Cardiac muscle cell (in vitro differentiated cells and primary cell): Measurements from ENCODE around the gene MRGPRE. TPM values are rescaled to one million over a fixed set of nuclear protein-coding genes. Genes with fewer than 3 reads are reported as not detected.

ENCODE experiments used
- DNase-seq, 2 donors: peaks; one replicate each; pipeline versions ENCODE4 v3.0.0 to v3.0.0-alpha.2; 2010 to 2017; ENCODE audit warnings: low read depth in 1 of 2, low spot score in 1 of 2
- H3K27ac ChIP-seq: fragments of 200-600 bp; sonication (generic); 2 replicates; pipeline ENCODE4 v1.5.1; 2016
- H3K27me3 ChIP-seq: fragments of 200-600 bp; sonication (generic); 2 replicates; pipeline ENCODE4 v1.6.0; 2016; ENCODE audit warnings: control low read depth
- H3K36me3 ChIP-seq: fragments of 200-600 bp; sonication (generic); 2 replicates; pipeline ENCODE4 v1.5.1; 2016; ENCODE audit warnings: control low read depth
- H3K4me1 ChIP-seq: fragments of 200-600 bp; sonication (generic); 2 replicates; pipeline ENCODE4 v1.8.1; 2017; ENCODE audit warnings: low read depth, mild to moderate bottlenecking, mixed run types
- H3K4me3 ChIP-seq: fragments of 200-600 bp; sonication (generic); 2 replicates; pipeline ENCODE4 v1.5.1; 2016; ENCODE audit warnings: mild to moderate bottlenecking
- H3K9me3 ChIP-seq: fragments of 200-600 bp; sonication (generic); 2 replicates; pipeline ENCODE4 v1.5.1; 2017; ENCODE audit warnings: low read depth, mild to moderate bottlenecking, control low read depth
- CTCF ChIP-seq: IDR thresholded peaks from 2 replicates; pipeline ENCODE4 v1.5.1; 2012; ENCODE audit warnings: low read depth, mild to moderate bottlenecking, low read length
- polyA plus RNA-seq: library from polyadenylated mRNA; unstranded; fragments of >200 nt; fragmentation: Nextera tagmentation; extraction: Ambion mirVana; gene quantifications from 2 replicates; pipeline ENCODE4 v1.2.1, GENCODE V29; 2016
- total RNA-seq: library from RNA; depleted of rRNA; stranded (reverse); fragments of >200 nt; gene quantifications from 2 replicates; pipeline ENCODE4 v1.2.3, GENCODE V29; 2016

The MRGPRE gene
- total and polyA plus RNA-seq, 2 experiments from 2014 or later: not detected

- no peak for DNase-seq
- Histone ChIP-seq H3K4me3 (no peak overlapping the region), H3K27me3 (peaks cover 65% of the 10 kb centered on the region), H3K27ac (no peak overlapping the region), H3K9me3 (no peaks in the 10 kb centered on the region), H3K4me1 (no peaks in the 10 kb centered on the region), H3K36me3 (no peaks in the 10 kb centered on the region)
- TF ChIP-seq CTCF: no peak
These were observed 31.7 kb downstream of the MRGPRE start for GRCh38 chr11:3200388-3201111.

- Histone ChIP-seq H3K4me1 (no peaks in the 10 kb centered on the region), H3K27me3 (peaks cover 57% of the 10 kb centered on the region), H3K9me3 (no peaks in the 10 kb centered on the region), H3K36me3 (no peaks in the 10 kb centered on the region), H3K4me3 (no peak overlapping the region), H3K27ac (no peak overlapping the region)
- DNase-seq: no peak
- no peak for TF ChIP-seq CTCF
These were observed 32.5 kb downstream of the MRGPRE start for GRCh38 chr11:3199537-3200295.

DNA sequence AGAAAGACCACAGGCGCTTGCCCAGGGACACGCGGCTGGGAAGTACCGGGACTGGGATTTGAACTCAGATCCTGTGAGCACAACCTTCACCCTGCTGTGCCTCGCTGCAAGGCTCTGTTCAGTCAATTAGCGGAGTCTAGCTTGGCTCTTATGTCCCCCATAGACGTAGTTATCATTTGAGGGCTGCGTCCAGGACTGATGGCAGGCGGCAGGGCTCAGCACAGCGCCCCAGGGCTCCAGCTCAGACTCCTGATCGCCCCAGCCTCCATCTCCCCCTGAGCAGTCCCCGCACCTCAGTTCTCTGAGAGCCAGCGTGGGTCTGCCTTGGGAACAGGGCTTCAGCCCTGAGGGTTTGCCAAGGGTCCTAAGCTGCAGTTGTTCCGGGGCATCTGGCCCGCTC is 33.4 kb downstream of the MRGPRE start:
- Histone ChIP-seq H3K4me1 (no peaks in the 10 kb centered on the region), H3K36me3 (no peaks in the 10 kb centered on the region), H3K27me3 (peaks cover 48% of the 10 kb centered on the region), H3K9me3 (no peaks in the 10 kb centered on the region), H3K27ac (no peak overlapping the region), H3K4me3 (no peak overlapping the region)
- no peak for TF ChIP-seq CTCF
- DNase-seq: no peak

- H3K4me1 ChIP-seq: no peaks in the 10 kb centered on the region
- H3K36me3 ChIP-seq: no peaks in the 10 kb centered on the region
- no peak overlapping the region for H3K4me3 ChIP-seq
- no peak for TF ChIP-seq CTCF
- peaks cover 40% of the 10 kb centered on the region for H3K27me3 ChIP-seq
- H3K27ac ChIP-seq: no peak overlapping the region
- no peak for DNase-seq
- H3K9me3 ChIP-seq: no peaks in the 10 kb centered on the region
These were observed 34.2 kb downstream of the MRGPRE start for GRCh38 chr11:3197878-3198528.

DNA sequence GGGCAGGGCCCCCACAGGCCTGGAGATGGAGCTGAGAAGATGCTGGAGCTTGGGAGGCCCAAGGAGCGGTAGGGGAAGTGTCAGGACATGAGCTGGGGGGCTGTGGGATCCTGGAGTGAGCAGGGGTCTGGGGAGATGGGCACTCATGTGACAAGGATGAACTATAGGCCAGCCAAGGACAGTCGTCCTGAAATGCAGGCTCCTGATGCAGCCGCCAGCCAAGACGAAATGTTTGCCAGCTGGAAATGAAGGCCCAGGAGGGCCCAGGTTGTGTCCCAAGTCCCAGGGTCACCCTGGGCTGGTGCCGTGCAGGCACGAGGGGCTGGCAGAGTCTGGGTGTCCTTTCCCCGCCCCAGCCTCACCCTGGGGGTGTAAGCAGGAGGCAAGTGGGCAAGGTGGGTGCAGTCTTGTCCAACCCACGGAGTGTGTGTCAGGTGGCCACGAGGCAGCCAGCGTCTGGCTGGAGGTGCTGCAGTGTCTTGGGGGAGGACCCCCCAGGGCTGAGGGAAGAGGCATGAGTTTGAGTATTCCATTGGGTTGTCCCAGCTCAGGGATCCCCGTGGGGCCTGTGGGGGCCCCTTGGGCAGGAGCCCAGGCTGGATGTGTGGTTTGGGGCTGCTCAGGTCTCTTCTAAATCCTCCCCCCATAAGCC is 35.0 kb downstream of the MRGPRE start:
- Histone ChIP-seq H3K27ac (no peak overlapping the region), H3K9me3 (no peaks in the 10 kb centered on the region), H3K36me3 (no peaks in the 10 kb centered on the region), H3K4me3 (no peak overlapping the region), H3K27me3 (peaks cover 32% of the 10 kb centered on the region), H3K4me1 (no peaks in the 10 kb centered on the region)
- no peak for TF ChIP-seq CTCF
- no peak for DNase-seq
